ENCODE data around the gene KRT36.

GRCh38 chr17:41476866-41477815, 12.6 kb downstream of the KRT36 start:
- TF ChIP-seq ZFX (IDR thresholded peaks at IDR 0.05) (no peak), CTCF (conservative IDR thresholded peaks at IDR 0.05) (no peak)
